H1 (cell line): ENCODE data around the gene CTNNBL1. TPM values are rescaled to one million over a fixed set of nuclear protein-coding genes. Genes with fewer than 3 reads are reported as not detected.

Experiments
- CTCF ChIA-PET: fragments of 300-600 bp; sonication (Branson Sonifier 250); formaldehyde crosslinking; loops from one replicate; lab custom pipeline; 2021; ENCODE audit not compliant: partially characterized antibody; lab: Charles Lee
- POLR2A ChIA-PET: fragments of 300-600 bp; sonication (Branson Sonifier 250); formaldehyde crosslinking; loops from one replicate; lab custom pipeline; 2021; ENCODE audit warnings: inconsistent platforms; ENCODE audit not compliant: partially characterized antibody; lab: Charles Lee
- DNase-seq, 2 experiments: peaks; one replicate each; pipeline versions ENCODE4 v3.0.0 to v3.0.0-alpha.2; 2010 to 2022; ENCODE audit warnings: low spot score in 2 of 2, low read depth in 1 of 2, mixed read lengths in 1 of 2
- FAIRE-seq: peaks from 2 replicates; lab custom pipeline; 2011; peaks lifted over from hg19 to GRCh38; lab: Jason Lieb, UNC
- H2AFZ ChIP-seq: 2 replicates; pipeline ENCODE4 v1.8.1; 2012; ENCODE audit warnings: low read length, inconsistent platforms
- H2AK5ac ChIP-seq: 2 replicates; pipeline ENCODE4 v1.6.1; 2013; ENCODE audit warnings: low read depth, low read length
- H2BK120ac ChIP-seq: replicated peaks from 2 replicates; pipeline ENCODE3; 2013; ENCODE audit warnings: low read depth, low read length, inconsistent platforms
- H2BK12ac ChIP-seq: 2 replicates; pipeline ENCODE4 v1.6.1; 2013; ENCODE audit warnings: low read depth, low read length
- H2BK15ac ChIP-seq: 2 replicates; pipeline ENCODE4 v1.6.1; 2013; ENCODE audit warnings: low read length
- H2BK20ac ChIP-seq: 2 replicates; pipeline ENCODE4 v1.6.1; 2013; ENCODE audit warnings: low read length
- H2BK5ac ChIP-seq: 2 replicates; pipeline ENCODE4 v1.6.1; 2013; ENCODE audit warnings: low read depth, low read length
- H3K14ac ChIP-seq: 2 replicates; pipeline ENCODE4 v1.6.1; 2013; ENCODE audit warnings: inconsistent platforms; ENCODE audit not compliant: insufficient read length
- H3K18ac ChIP-seq: 2 replicates; pipeline ENCODE4 v1.6.1; 2013; ENCODE audit warnings: low read length; ENCODE audit errors: extremely low read depth
- H3K23ac ChIP-seq: 2 replicates; pipeline ENCODE4 v1.6.1; 2013; ENCODE audit warnings: inconsistent platforms; ENCODE audit not compliant: insufficient read length
- H3K23me2 ChIP-seq: 2 replicates; pipeline ENCODE4 v1.6.1; 2013; ENCODE audit warnings: low read depth, low read length
- H3K27ac ChIP-seq: 2 replicates; pipeline ENCODE4 v1.6.1; 2011; ENCODE audit warnings: low read depth, low read length, inconsistent platforms
- H3K27me3 ChIP-seq, 4 experiments: replicated peaks in 1 of 4; 1 replicate in 1 of 4; 2 replicates in 3 of 4; pipeline versions ENCODE4 v1.6.1 to v1.8.1; 2011 to 2013; ENCODE audit warnings: low read length in 3 of 4, mild to moderate bottlenecking in 3 of 4, inconsistent platforms in 2 of 4, mixed read lengths in 2 of 4, moderate library complexity in 1 of 4; ENCODE audit not compliant: control insufficient read depth in 3 of 4, insufficient read depth in 3 of 4; ENCODE audit errors: extremely low read depth in 1 of 4
- H3K36me3 ChIP-seq, 4 experiments: 2 replicates each; pipeline versions ENCODE4 v1.6.1 to v1.8.1; 2011 to 2013; ENCODE audit warnings: mild to moderate bottlenecking in 4 of 4, low read length in 3 of 4, moderate library complexity in 2 of 4, control low read depth in 1 of 4, inconsistent platforms in 1 of 4; ENCODE audit not compliant: insufficient read depth in 4 of 4, control insufficient read depth in 2 of 4
- H3K4ac ChIP-seq: replicated peaks from 2 replicates; pipeline ENCODE3; 2013; ENCODE audit warnings: low read length, low read depth, mixed read lengths, inconsistent platforms; ENCODE audit not compliant: insufficient read length
- H3K4me1 ChIP-seq, 4 experiments: replicated peaks in 1 of 4; 1 replicate in 1 of 4; 2 replicates in 3 of 4; pipeline versions ENCODE4 v1.6.1 to v1.8.1; 2011 to 2013; ENCODE audit warnings: low read length in 3 of 4, inconsistent platforms in 2 of 4, mixed read lengths in 1 of 4; ENCODE audit not compliant: insufficient read depth in 4 of 4, control insufficient read depth in 3 of 4
- H3K4me2 ChIP-seq, 2 experiments: 2 replicates each; pipeline versions ENCODE4 v1.6.1 to v1.8.1; 2011 to 2013; ENCODE audit warnings: low read depth in 2 of 2, low read length in 2 of 2, control low read depth in 1 of 2, inconsistent platforms in 1 of 2, mild to moderate bottlenecking in 1 of 2; ENCODE audit not compliant: insufficient read depth in 1 of 2
- H3K4me3 ChIP-seq, 4 experiments: fragments of 200-600, 300-600 bp in 1 of 4; sonication (generic), shearing (Covaris generic), sonication (Bioruptor Twin) in 1 of 4; 2 replicates each; pipeline versions ENCODE4 v1.5.1 to v1.8.1; 2011 to 2016; ENCODE audit warnings: low read length in 4 of 4, low read depth in 3 of 4, control low read depth in 2 of 4, inconsistent platforms in 2 of 4, mild to moderate bottlenecking in 2 of 4, mixed read lengths in 1 of 4, moderate library complexity in 1 of 4; ENCODE audit not compliant: insufficient read depth in 2 of 4; ENCODE audit errors: extremely low read depth in 1 of 4
- H3K56ac ChIP-seq: replicated peaks from 2 replicates; pipeline ENCODE3; 2013; ENCODE audit warnings: low read depth, mild to moderate bottlenecking, mixed read lengths, low read length, inconsistent platforms; ENCODE audit not compliant: insufficient read length
- H3K79me1 ChIP-seq: 2 replicates; pipeline ENCODE4 v1.6.1; 2013; ENCODE audit warnings: low read depth, low read length, control low read depth
- H3K79me2 ChIP-seq, 2 experiments: 2 replicates each; pipeline versions ENCODE4 v1.6.1 to v1.8.1; 2012 to 2013; ENCODE audit warnings: low read length in 2 of 2, mild to moderate bottlenecking in 2 of 2, inconsistent platforms in 1 of 2; ENCODE audit not compliant: insufficient read depth in 2 of 2, control insufficient read depth in 1 of 2
- H3K9ac ChIP-seq, 4 experiments: replicated peaks in 1 of 4; 1 replicate in 1 of 4; 2 replicates in 3 of 4; pipeline versions ENCODE4 v1.6.1 to v1.8.1; 2011 to 2013; ENCODE audit warnings: low read depth in 3 of 4, low read length in 3 of 4, control low read depth in 2 of 4, mild to moderate bottlenecking in 2 of 4, moderate library complexity in 2 of 4, inconsistent platforms in 1 of 4; ENCODE audit errors: extremely low read depth in 1 of 4
- H3K9me3 ChIP-seq, 2 experiments: 2 replicates each; pipeline versions ENCODE4 v1.6.1 to v1.8.1; 2012 to 2013; ENCODE audit warnings: mild to moderate bottlenecking in 2 of 2, moderate library complexity in 2 of 2, control low read depth in 1 of 2, inconsistent platforms in 1 of 2, low read depth in 1 of 2, low read length in 1 of 2, mixed read lengths in 1 of 2; ENCODE audit not compliant: insufficient read depth in 2 of 2
- H4K20me1 ChIP-seq, 2 experiments: replicated peaks in 1 of 2; 2 replicates each; pipeline versions ENCODE3 to v1.8.1; 2011 to 2013; ENCODE audit warnings: inconsistent platforms in 2 of 2, low read length in 2 of 2, mild to moderate bottlenecking in 1 of 2; ENCODE audit not compliant: insufficient read depth in 2 of 2, control insufficient read depth in 1 of 2
- H4K5ac ChIP-seq: 2 replicates; pipeline ENCODE4 v1.6.1; 2013; ENCODE audit warnings: low read length, low read depth, mixed read lengths, inconsistent platforms; ENCODE audit not compliant: insufficient read length
- H4K8ac ChIP-seq: 2 replicates; pipeline ENCODE4 v1.8.0; 2013; ENCODE audit warnings: mild to moderate bottlenecking, moderate library complexity, low read length, inconsistent platforms; ENCODE audit not compliant: insufficient read depth; ENCODE audit errors: extremely low read depth
- H4K91ac ChIP-seq: replicated peaks from 2 replicates; pipeline ENCODE3; 2013; ENCODE audit warnings: low read length, mixed read lengths, inconsistent platforms; ENCODE audit not compliant: insufficient read length
- CBX5 ChIP-seq: fragments of 300-800, 300-1000 bp; sonication (generic); IDR thresholded peaks from 2 replicates; pipeline ENCODE4 v1.7.1; 2016; ENCODE audit warnings: antibody characterized with exemption, low read length, low read depth
- CBX8 ChIP-seq: fragments of 300-800, 300-1000 bp; sonication (generic); IDR thresholded peaks from 2 replicates; pipeline ENCODE4 v1.7.1; 2016; ENCODE audit warnings: low read depth, low read length, borderline replicate concordance
- CHD2 ChIP-seq: IDR thresholded peaks from 2 replicates; pipeline ENCODE4 v1.6.1; 2012; ENCODE audit warnings: low read length, improper control_type of control experiment
- CREB1 ChIP-seq: IDR thresholded peaks from 2 replicates; pipeline ENCODE4 v1.6.1; 2012; ENCODE audit warnings: inconsistent platforms
- E2F6 ChIP-seq: IDR thresholded peaks from 2 replicates; pipeline ENCODE4 v1.6.1; 2012; ENCODE audit warnings: inconsistent platforms
- EP300 ChIP-seq, 2 experiments: IDR thresholded peaks; 1 replicate in 1 of 2; 2 replicates in 1 of 2; pipeline ENCODE4 v1.6.1; 2011 to 2012; ENCODE audit warnings: low read depth in 2 of 2, low read length in 2 of 2, mild to moderate bottlenecking in 2 of 2, borderline replicate concordance in 1 of 2, inconsistent platforms in 1 of 2, moderate library complexity in 1 of 2
- HDAC2 ChIP-seq, 2 experiments: fragments of 300-600 bp in 1 of 2; sonication (generic) in 1 of 2; IDR thresholded peaks; 2 replicates each; pipeline ENCODE4 v1.6.1; 2011 to 2012; ENCODE audit warnings: low read depth in 2 of 2, low read length in 2 of 2, mild to moderate bottlenecking in 2 of 2, moderate library complexity in 2 of 2, borderline replicate concordance in 1 of 2, inconsistent platforms in 1 of 2
- RFX5 ChIP-seq: IDR thresholded peaks from 2 replicates; pipeline ENCODE4 v1.6.1; 2011; ENCODE audit warnings: low read depth, low read length, improper control_type of control experiment, borderline replicate concordance
- RXRA ChIP-seq: IDR thresholded peaks from 2 replicates; pipeline ENCODE4 v1.6.1; 2011; ENCODE audit warnings: low read depth, mild to moderate bottlenecking, low read length, moderate library complexity; ENCODE audit not compliant: insufficient read depth
- SIN3A ChIP-seq, 2 experiments: IDR thresholded peaks in 1 of 2; conservative IDR thresholded peaks in 1 of 2; 2 replicates each; pipeline ENCODE4 v1.6.1; 2011 to 2012; ENCODE audit warnings: low read length in 2 of 2, improper control_type of control experiment in 1 of 2, low read depth in 1 of 2, mild to moderate bottlenecking in 1 of 2
- SP1 ChIP-seq: IDR thresholded peaks from 2 replicates; pipeline ENCODE4 v1.6.1; 2011; ENCODE audit warnings: low read depth, low read length
- SUZ12 ChIP-seq: fragments of 200-600 bp; sonication (generic); IDR thresholded peaks from 2 replicates; pipeline ENCODE4 v1.6.1; 2012; ENCODE audit warnings: mild to moderate bottlenecking, inconsistent platforms, low read length, moderate library complexity, mixed read lengths
- TAF7 ChIP-seq: optimal IDR thresholded peaks from 2 replicates; pipeline ENCODE3; 2011; ENCODE audit warnings: low read depth, mild to moderate bottlenecking, inconsistent platforms, low read length, moderate library complexity, borderline replicate concordance
- WGBS, 2 experiments: shearing (Covaris generic) in 1 of 2; methylation state at CpG; one replicate each; pipeline versions ENCODE4 v1.1.6 to v1.1.7; 2013 to 2015; ENCODE audit warnings: low lambda C conversion rate in 2 of 2, mixed read lengths in 2 of 2, inconsistent platforms in 1 of 2, low coverage in 1 of 2, missing lambda C conversion rate in 1 of 2; ENCODE audit not compliant: insufficient replicate concordance in 2 of 2, insufficient coverage in 1 of 2, insufficient read length in 1 of 2; ENCODE audit errors: extremely low coverage in 1 of 2, missing lambda C conversion rate in 1 of 2; 5-methylcytosine and 5-hydroxymethylcytosine counted together
- polyA plus RNA-seq, 7 experiments: library from polyadenylated mRNA; depleted of rRNA in 3 of 7; stranded (reverse) in 5 of 7; unstranded in 2 of 7; fragments of >200 nt in 5 of 7; fragments of 200-250 nt in 2 of 7; gene quantifications; 1 replicate in 5 of 7; 2 replicates in 1 of 7; 4 replicates in 1 of 7; pipeline versions ENCODE4 v1.2.1 to v1.2.3, GENCODE V29; 2011 to 2013; ENCODE audit warnings: missing spikeins in 2 of 7, mixed read lengths in 2 of 7
- total RNA-seq: library from RNA; stranded (reverse); fragmentation: NEBNext Ultra II Directional; extraction: Animal tissue kit (Norgen Biotek cat#: 25700); gene quantifications from 2 replicates; pipeline ENCODE4 v1.2.1, GENCODE V29; 2021

Gene CTNNBL1
- total and polyA plus RNA-seq, 2 of the 8 experiments (the other 6 are each of a cell fraction or from before 2014, with no cell fraction given), result 19.6 to 81.6 TPM

DNA sequence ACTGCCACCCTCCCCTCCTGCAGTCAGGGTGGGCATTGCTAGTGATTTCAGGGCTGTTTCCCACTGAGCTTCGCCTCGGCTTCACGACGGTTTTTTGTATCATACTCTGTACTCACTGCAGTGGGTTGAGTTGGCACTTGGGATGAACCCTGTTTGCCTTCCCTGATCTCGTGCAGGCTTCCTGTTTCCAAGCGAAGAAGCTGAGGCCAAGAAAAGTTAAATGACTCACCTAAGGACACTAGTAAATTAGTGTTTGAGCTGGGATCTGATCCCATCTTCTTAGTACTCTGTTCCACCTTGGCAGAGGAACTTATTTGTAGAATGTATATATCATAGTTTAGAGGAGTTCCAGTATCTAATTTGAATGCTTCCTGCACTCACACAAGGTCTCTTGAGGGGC lies 158.8 kb downstream of the CTNNBL1 start:
- Histone ChIP-seq H3K4me2 (no peak overlapping the region), H2BK120ac (no peak overlapping the region), H2BK20ac (no peak overlapping the region), H3K4ac (no peak overlapping the region), H2BK5ac (0 out of 2 replicates have a peak overlapping the region, but pooled peaks have one; percentile 12), H3K18ac (no peak overlapping the region), H3K23me2 (no peaks in the 10 kb centered on the region), H3K9me3 (no peaks in the 10 kb centered on the region), H2AK5ac (no peak overlapping the region), H4K91ac (no peak overlapping the region), H3K27ac (no peak overlapping the region), H3K4me1 (no peaks in the 10 kb centered on the region), H3K79me1 (no peaks in the 10 kb centered on the region), H3K27me3 (no peaks in the 10 kb centered on the region), H2AFZ (no peak overlapping the region), H3K14ac (no peak overlapping the region), H3K36me3 (peaks cover 0 to 5% (median 0%) of the 10 kb centered on the region in 4 experiments; a peak in 1 of 8 replicates), H2BK12ac (no peak overlapping the region), H2BK15ac (no peak overlapping the region), H4K20me1 (no peaks in the 10 kb centered on the region), H3K9ac (no peak overlapping the region), H3K4me3 (no peak overlapping the region), H3K56ac (no peak overlapping the region), H3K79me2 (no peaks in the 10 kb centered on the region), H3K23ac (no peak overlapping the region), H4K8ac (no peak overlapping the region), H4K5ac (no peak overlapping the region)
- CTCF ChIA-PET, result interaction anchor here (1.0 to 2.5 kb wide), 5 partner anchors 30 to 237 kb away, joined by 3 to 5 read pairs (median 3); no protein-coding TSS in a partner anchor
- DNase-seq, result no peak
- WGBS, 2 experiments, result 95% methylated on average over 6 of the region's 6 CpGs; no CpG with 5 or more reads in 1 of the 2 experiments
- POLR2A ChIA-PET, result no interaction called here
- FAIRE-seq, result no peak
- TF ChIP-seq CBX8 (no peak), TAF7 (no peak), SUZ12 (no peak), RFX5 (no peak), SIN3A (conservative IDR thresholded peaks at IDR 0.05 in 1 of 2, IDR thresholded peaks at IDR 0.05 in 1 of 2; ENCODE audit: low read depth in 1 of 2, low read length in 2 of 2) (no peak), HDAC2 (IDR thresholded peaks at IDR 0.05; ENCODE audit: borderline replicate concordance in 1 of 2, low read depth in 2 of 2, low read length in 2 of 2) (no peak), CREB1 (no peak), RXRA (no peak), EP300 (IDR thresholded peaks at IDR 0.05; ENCODE audit: borderline replicate concordance in 1 of 2, low read depth in 2 of 2, low read length in 2 of 2) (no peak), CHD2 (no peak), CBX5 (no peak), E2F6 (no peak), SP1 (no peak)
